ENCODE measurements around the gene FAM107B.

GRCh38 chr10:14656052-14656730 is 118.5 kb downstream of the FAM107B start:
- TF ChIP-seq CTCF (IDR thresholded peaks at IDR 0.05) (no peak), POLR2A (IDR thresholded peaks at IDR 0.05) (no peak)

Measured in uterus (tissue), 2 donors.